ENCODE measurements around the gene PRDM16. TPM values are rescaled to one million over a fixed set of nuclear protein-coding genes. Genes with fewer than 3 reads are reported as not detected.

PRDM16 gene
- total and polyA plus RNA-seq, 2 of the 13 experiments (the other 11 are each of a cell fraction or from before 2014, with no cell fraction given), result 0.15 to 0.81 TPM

- TF ChIP-seq, protein P1, sequence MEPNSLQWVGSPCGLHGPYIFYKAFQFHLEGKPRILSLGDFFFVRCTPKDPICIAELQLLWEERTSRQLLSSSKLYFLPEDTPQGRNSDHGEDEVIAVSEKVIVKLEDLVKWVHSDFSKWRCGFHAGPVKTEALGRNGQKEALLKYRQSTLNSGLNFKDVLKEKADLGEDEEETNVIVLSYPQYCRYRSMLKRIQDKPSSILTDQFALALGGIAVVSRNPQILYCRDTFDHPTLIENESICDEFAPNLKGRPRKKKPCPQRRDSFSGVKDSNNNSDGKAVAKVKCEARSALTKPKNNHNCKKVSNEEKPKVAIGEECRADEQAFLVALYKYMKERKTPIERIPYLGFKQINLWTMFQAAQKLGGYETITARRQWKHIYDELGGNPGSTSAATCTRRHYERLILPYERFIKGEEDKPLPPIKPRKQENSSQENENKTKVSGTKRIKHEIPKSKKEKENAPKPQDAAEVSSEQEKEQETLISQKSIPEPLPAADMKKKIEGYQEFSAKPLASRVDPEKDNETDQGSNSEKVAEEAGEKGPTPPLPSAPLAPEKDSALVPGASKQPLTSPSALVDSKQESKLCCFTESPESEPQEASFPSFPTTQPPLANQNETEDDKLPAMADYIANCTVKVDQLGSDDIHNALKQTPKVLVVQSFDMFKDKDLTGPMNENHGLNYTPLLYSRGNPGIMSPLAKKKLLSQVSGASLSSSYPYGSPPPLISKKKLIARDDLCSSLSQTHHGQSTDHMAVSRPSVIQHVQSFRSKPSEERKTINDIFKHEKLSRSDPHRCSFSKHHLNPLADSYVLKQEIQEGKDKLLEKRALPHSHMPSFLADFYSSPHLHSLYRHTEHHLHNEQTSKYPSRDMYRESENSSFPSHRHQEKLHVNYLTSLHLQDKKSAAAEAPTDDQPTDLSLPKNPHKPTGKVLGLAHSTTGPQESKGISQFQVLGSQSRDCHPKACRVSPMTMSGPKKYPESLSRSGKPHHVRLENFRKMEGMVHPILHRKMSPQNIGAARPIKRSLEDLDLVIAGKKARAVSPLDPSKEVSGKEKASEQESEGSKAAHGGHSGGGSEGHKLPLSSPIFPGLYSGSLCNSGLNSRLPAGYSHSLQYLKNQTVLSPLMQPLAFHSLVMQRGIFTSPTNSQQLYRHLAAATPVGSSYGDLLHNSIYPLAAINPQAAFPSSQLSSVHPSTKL (CRISPR knock-in tag; IDR thresholded peaks at IDR 0.05), result no peak
- TF ChIP-seq CBFB (CRISPR knock-in tag; IDR thresholded peaks at IDR 0.05) (no peak), ZMAT3 (CRISPR knock-in tag; conservative IDR thresholded peaks at IDR 0.05) (no peak)
- TF ChIP-seq, protein P2, sequence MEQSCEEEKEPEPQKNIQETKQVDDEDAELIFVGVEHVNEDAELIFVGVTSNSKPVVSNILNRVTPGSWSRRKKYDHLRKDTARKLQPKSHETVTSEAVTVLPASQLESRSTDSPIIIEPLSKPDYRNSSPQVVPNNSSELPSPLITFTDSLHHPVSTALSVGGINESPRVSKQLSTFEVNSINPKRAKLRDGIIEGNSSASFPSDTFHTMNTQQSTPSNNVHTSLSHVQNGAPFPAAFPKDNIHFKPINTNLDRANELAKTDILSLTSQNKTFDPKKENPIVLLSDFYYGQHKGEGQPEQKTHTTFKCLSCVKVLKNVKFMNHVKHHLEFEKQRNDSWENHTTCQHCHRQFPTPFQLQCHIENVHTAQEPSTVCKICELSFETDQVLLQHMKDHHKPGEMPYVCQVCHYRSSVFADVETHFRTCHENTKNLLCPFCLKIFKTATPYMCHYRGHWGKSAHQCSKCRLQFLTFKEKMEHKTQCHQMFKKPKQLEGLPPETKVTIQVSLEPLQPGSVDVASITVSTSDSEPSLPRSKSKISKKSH (CRISPR knock-in tag; IDR thresholded peaks at IDR 0.05; ENCODE audit: borderline replicate concordance), result no peak
These were observed 350.6 kb downstream of the PRDM16 start (continued) for GRCh38 chr1:3419415-3420204.
